SJSA1 (cell line): ENCODE measurements around the gene ULBP1. TPM values are rescaled to one million over a fixed set of nuclear protein-coding genes. Genes with fewer than 3 reads are reported as not detected.
"Not testable (repeated sequence)": the region's sequence is repeated elsewhere in the genome, so short reads cannot be mapped to it uniquely, and the experiment has no call there.

Experiments
- DNase-seq, 2 experiments: peaks; one replicate each; pipeline ENCODE4 v3.0.0-alpha.2; 2015 to 2020; ENCODE audit warnings: low spot score in 2 of 2, low read depth in 1 of 2
- H3K27ac ChIP-seq: fragments of 250-450 bp; sonication (Bioruptor Pico); 2 replicates; pipeline ENCODE4 v1.5.1; 2020; ENCODE audit warnings: mild to moderate bottlenecking, moderate library complexity
- H3K27me3 ChIP-seq: fragments of 250-450 bp; sonication (Bioruptor Pico); replicated peaks from 2 replicates; pipeline ENCODE4 v1.5.1; 2020; ENCODE audit warnings: mild to moderate bottlenecking, moderate library complexity
- H3K36me3 ChIP-seq: fragments of 250-450 bp; sonication (Bioruptor Pico); 2 replicates; pipeline ENCODE4 v1.5.1; 2020; ENCODE audit warnings: mild to moderate bottlenecking
- H3K4me1 ChIP-seq: fragments of 250-450 bp; sonication (Bioruptor Pico); replicated peaks from 2 replicates; pipeline ENCODE4 v1.6.1; 2021; ENCODE audit warnings: mild to moderate bottlenecking
- H3K4me3 ChIP-seq: fragments of 250-450 bp; sonication (Bioruptor Pico); 2 replicates; pipeline ENCODE4 v1.5.1; 2020; ENCODE audit warnings: mild to moderate bottlenecking
- H3K9me3 ChIP-seq: fragments of 250-450 bp; sonication (Bioruptor Pico); replicated peaks from 2 replicates; pipeline ENCODE4 v1.5.1; 2020; ENCODE audit warnings: mild to moderate bottlenecking
- total RNA-seq: library from RNA; depleted of rRNA; stranded (reverse); fragments of >200 nt; shearing (Covaris generic); gene quantifications from 2 replicates; pipeline ENCODE4 v1.2.3, GENCODE V29; 2014; rRNA removed

ULBP1 gene
- total RNA-seq, 1 experiment from 2014 or later = 0.03 TPM

- H3K4me1 ChIP-seq, H3K36me3 ChIP-seq, H3K27ac ChIP-seq, DNase-seq, H3K4me3 ChIP-seq, H3K9me3 ChIP-seq: not testable (repeated sequence)
- peaks cover 17% of the 10 kb centered on the region for H3K27me3 ChIP-seq
Observed at GRCh38 chr6:150017186-150017521, 53.4 kb downstream of the ULBP1 start.

- Histone ChIP-seq H3K4me1 (no peaks in the 10 kb centered on the region), H3K9me3 (no peaks in the 10 kb centered on the region), H3K36me3 (no peaks in the 10 kb centered on the region), H3K27me3 (peaks cover 11% of the 10 kb centered on the region), H3K4me3 (no peak overlapping the region), H3K27ac (no peak overlapping the region)
- no peak for DNase-seq
Observed at GRCh38 chr6:150018846-150019580, 55.3 kb downstream of the ULBP1 start.

GRCh38 chr6:150021870-150022269 lies 58.1 kb downstream of the ULBP1 start:
- not testable (repeated sequence) for DNase-seq

More at GRCh38 chr6:150021870-150022269, 58.1 kb downstream of the ULBP1 start:
- Histone ChIP-seq H3K4me1 (peaks cover 11% of the 10 kb centered on the region), H3K27me3 (peaks cover 12% of the 10 kb centered on the region)
- not testable (repeated sequence) for H3K9me3 ChIP-seq, H3K4me3 ChIP-seq, H3K27ac ChIP-seq, H3K36me3 ChIP-seq

Other genes starting within 250 kb of the ULBP1 start
- gene LATS1, start 245.8 kb upstream of the ULBP1 start, total RNA-seq = 20.9 and 23.8 TPM in 2 replicates
- 50.8 and 70.9 TPM in 2 replicates for gene NUP43, start 217.4 kb upstream of the ULBP1 start, total RNA-seq
- 90.1 and 199 TPM in 2 replicates for gene PCMT1, start 214.2 kb upstream of the ULBP1 start, total RNA-seq
- gene LRP11, start 99.6 kb upstream of the ULBP1 start, total RNA-seq = 55.7 and 143 TPM in 2 replicates
- 0.28 TPM in 1 of 2 replicates, not detected in the other for gene RAET1E, start 65.8 kb upstream of the ULBP1 start, total RNA-seq
- gene RAET1G, start 40.8 kb upstream of the ULBP1 start, total RNA-seq = 0.16 and 0.68 TPM in 2 replicates
- gene ULBP2, start 21.9 kb upstream of the ULBP1 start, total RNA-seq = 12.2 and 19.7 TPM in 2 replicates
- gene RAET1L, start 61.6 kb downstream of the ULBP1 start, total RNA-seq = not detected in 2 replicates
- 5.4 and 10.1 TPM in 2 replicates for gene ULBP3, start 105.2 kb downstream of the ULBP1 start, total RNA-seq
- gene PPP1R14C, start 179.1 kb downstream of the ULBP1 start, total RNA-seq = not detected in 2 replicates